Erythroblast (primary cell): Measurements from ENCODE around the gene ARGLU1.
"Not testable (repeated sequence)": the region's sequence is repeated elsewhere in the genome, so short reads cannot be mapped to it uniquely, and the experiment has no call there.

Experiments used
- GATA1 ChIP-seq: IDR thresholded peaks from 2 replicates; pipeline ENCODE4 v1.6.1; 2011; ENCODE audit warnings: low read depth, mild to moderate bottlenecking, control low read depth, low read length, moderate library complexity
- POLR2A ChIP-seq: IDR thresholded peaks from 2 replicates; pipeline ENCODE4 v1.6.1; 2011; ENCODE audit warnings: mild to moderate bottlenecking, low read length

- not testable (repeated sequence) for TF ChIP-seq POLR2A, GATA1
These were observed 32.8 kb upstream of the ARGLU1 start for GRCh38 chr13:106600798-106601135.
